Limb (tissue), 2 donors: ENCODE data around the gene ZNF100.

Experiments
- DNase-seq, 2 donors: peaks; one replicate each; pipeline ENCODE4 v3.0.0-alpha.2; 2016; ENCODE audit errors: extremely low spot score in 2 of 2

ZNF100 gene

DNA sequence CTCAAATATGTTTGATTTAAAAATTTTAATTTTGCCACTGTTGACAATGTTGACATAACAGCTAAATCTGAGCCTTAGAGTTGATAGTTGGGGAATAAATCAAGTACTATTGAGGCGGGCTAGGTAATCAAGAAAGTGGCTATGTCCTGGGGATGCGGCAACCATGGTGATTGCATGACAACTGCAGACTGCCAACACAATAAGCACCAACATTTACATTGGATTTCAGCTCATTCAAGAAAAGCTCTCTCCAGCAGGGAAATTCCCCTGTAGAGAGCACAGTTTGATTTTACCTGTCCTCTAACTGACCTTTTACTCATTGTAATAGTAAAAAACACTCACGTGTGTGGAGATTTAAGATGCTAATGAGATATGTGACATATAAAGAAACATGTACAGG is 63.1 kb downstream of the ZNF100 start:
- no peak for DNase-seq

DNA sequence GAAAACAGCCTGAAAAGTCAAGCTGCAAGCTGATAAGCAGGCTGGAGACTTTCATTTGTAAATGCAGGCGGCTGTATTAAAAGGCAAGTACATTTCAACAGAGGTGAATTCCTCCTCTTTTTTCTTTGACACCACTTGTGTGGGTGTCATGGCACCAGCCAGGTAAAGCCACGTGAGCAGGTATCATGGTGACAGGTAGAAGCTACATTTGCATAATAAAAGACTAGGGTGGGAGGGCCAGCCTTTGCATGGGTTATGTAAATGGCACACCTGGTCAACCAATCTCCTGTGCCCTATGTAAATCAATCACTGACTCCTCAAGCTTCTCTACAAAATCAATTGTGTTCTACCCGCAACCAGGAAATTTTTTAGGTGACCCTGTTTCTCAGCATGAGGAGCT is 68.2 kb downstream of the ZNF100 start:
- DNase-seq: no peak

DNA sequence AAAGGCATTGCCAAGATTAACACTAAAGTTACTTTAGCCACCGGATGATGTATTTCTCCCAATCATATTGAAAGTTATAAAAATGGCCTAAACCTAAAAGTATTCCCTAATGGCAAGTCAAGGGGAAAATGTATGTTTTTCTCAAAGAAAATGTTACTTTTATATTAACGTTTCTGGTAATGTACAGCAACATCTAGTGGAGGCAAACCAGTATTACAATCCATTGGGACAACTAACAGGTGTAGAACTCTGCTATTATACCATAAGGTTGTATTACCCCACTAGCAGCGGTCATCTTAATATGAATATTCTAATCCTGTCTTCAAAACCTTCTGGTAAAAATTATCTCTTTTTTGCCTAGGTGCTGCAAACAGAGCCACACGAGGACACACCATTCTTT is 69.2 kb downstream of the ZNF100 start:
- DNase-seq: peak in 1 of 2 donors; percentile 38

DNA sequence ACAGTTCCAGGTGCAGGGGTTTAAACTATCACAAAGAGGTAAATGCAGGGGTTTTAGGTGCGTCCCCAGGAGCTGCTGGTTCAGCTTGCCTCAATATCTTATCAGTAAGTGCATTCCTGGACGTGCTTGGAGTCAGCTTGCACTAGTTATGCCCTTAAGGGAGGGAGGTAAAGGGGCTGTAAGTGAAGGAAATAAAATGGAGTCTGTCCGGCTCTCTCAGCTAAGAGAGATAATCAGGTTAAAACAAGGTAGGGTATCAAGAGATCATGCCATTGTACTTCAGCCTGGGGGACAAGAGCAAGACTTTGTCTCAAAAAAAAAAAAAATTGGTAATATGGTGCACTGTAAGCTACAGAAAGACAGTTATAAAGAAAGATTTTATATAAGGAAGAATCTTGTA is 69.7 kb downstream of the ZNF100 start:
- no peak for DNase-seq

- DNase-seq: no peak
Observed at GRCh38 chr19:21694171-21694906, 73.0 kb downstream of the ZNF100 start.

- no peak for DNase-seq
Observed at GRCh38 chr19:21693399-21693798, 74.0 kb downstream of the ZNF100 start.

GRCh38 chr19:21691661-21692060 is 75.7 kb downstream of the ZNF100 start:
- DNase-seq: no peak

GRCh38 chr19:21688464-21688863 is 78.9 kb downstream of the ZNF100 start:
- DNase-seq: no peak

DNA sequence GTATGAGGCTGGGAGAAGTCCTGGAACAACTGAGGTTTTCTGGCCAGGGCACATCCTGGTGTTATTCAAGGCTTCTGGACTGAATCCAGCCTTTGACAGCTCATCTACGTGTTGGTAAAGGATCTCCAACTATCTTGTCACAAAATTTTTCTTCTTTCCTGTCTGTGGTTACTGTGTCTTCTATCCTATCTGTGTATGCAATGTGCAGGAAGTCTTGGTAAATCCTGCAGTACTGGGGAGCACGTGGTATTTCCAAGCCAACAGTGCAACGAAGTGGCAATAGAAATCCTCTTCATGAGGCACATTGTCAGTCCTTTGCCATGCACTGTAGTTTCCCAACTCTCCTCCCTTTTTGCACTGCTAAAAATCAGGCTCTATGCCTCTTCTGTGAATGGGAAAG is 86.7 kb downstream of the ZNF100 start:
- no peak for DNase-seq

- DNase-seq: no peak
Observed at GRCh38 chr19:21680026-21680425, 87.4 kb downstream of the ZNF100 start.

- no peak for DNase-seq
Observed at GRCh38 chr19:21677696-21678418, 89.5 kb downstream of the ZNF100 start.

- peak in 1 of 2 donors; percentile 6 for DNase-seq
Observed at GRCh38 chr19:21674454-21674853, 92.9 kb downstream of the ZNF100 start.

DNA sequence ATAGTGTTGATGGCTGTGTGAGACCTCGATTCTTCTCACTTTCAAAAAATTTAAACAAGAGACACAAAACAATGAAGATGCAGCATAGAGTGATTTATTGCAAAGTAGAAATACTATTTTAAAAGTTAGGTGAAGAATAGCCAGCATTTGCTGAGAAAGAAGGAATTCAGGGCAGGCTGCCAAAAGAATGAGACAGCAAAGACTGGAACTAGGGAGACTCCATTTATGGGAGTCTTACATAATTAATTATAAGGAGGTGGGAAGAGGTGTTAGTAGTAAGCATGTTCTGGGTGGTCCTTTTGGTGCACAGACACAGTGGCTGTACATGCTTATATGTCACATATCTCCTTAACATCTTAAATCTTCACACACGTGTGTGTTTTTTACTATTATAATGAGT is 93.9 kb downstream of the ZNF100 start:
- DNase-seq: peak in 1 of 2 donors; percentile 2
